Measurements from ENCODE around the gene TXNDC11. TPM values are rescaled to one million over a fixed set of nuclear protein-coding genes. Genes with fewer than 3 reads are reported as not detected.

TXNDC11 gene
- total RNA-seq, 2 donors from 2014 or later, result 62.4 to 73.2 TPM

- no peak for DNase-seq (ENCODE audit: low spot score)
- peaks cover 14 to 15% of the 10 kb centered on the region in 2 donors for H3K4me1 Mint-ChIP-seq (ENCODE audit: low read depth in 2 of 2)
- no peak overlapping the region for H3K4me3 Mint-ChIP-seq
- H3K27me3 Mint-ChIP-seq, result peaks cover 6 to 19% of the 10 kb centered on the region in 2 donors
- no peaks in the 10 kb centered on the region for H3K9me3 Mint-ChIP-seq
- H3K36me3 Mint-ChIP-seq, result no peaks in the 10 kb centered on the region
- ATAC-seq, result no peak
- H3K27ac Mint-ChIP-seq, result peak overlapping the region in 1 of 2 donors; percentile 50
Observed at GRCh38 chr16:11650641-11651591, 91.7 kb downstream of the TXNDC11 start.

- ATAC-seq (no peak), DNase-seq (ENCODE audit: low spot score) (no peak)
- H3K27ac Mint-ChIP-seq, result peak overlapping the region in 1 of 2 donors; percentile 24
- no peaks in the 10 kb centered on the region for H3K9me3 Mint-ChIP-seq
- no peaks in the 10 kb centered on the region for H3K36me3 Mint-ChIP-seq
- H3K4me3 Mint-ChIP-seq, result no peak overlapping the region
- H3K27me3 Mint-ChIP-seq, result peaks cover 6 to 16% of the 10 kb centered on the region in 2 donors
- H3K4me1 Mint-ChIP-seq (ENCODE audit: low read depth in 2 of 2), result peaks cover 6 to 10% of the 10 kb centered on the region in 2 donors
Observed at GRCh38 chr16:11649276-11649675, 93.4 kb downstream of the TXNDC11 start.

- no peak for ATAC-seq
- Mint-ChIP-seq H3K4me3 (no peak overlapping the region), H3K27ac (peak overlapping the region in 1 of 2 donors; percentile 49), H3K9me3 (no peaks in the 10 kb centered on the region), H3K27me3 (peaks cover 0 to 9% of the 10 kb centered on the region in 2 donors), H3K4me1 (ENCODE audit: low read depth in 2 of 2) (peaks cover 22 to 26% of the 10 kb centered on the region in 2 donors), H3K36me3 (no peaks in the 10 kb centered on the region)
- DNase-seq (ENCODE audit: low spot score), result no peak
Observed at GRCh38 chr16:11642765-11643116, 99.9 kb downstream of the TXNDC11 start.

- H3K27me3 Mint-ChIP-seq, result peaks cover 0 to 6% of the 10 kb centered on the region in 2 donors
- peak in 1 of 2 donors; percentile 49 for ATAC-seq
- peak overlapping the region in 1 of 2 donors; percentile 54 for H3K27ac Mint-ChIP-seq
- H3K4me3 Mint-ChIP-seq, result no peak overlapping the region
- H3K36me3 Mint-ChIP-seq, result no peaks in the 10 kb centered on the region
- no peak for DNase-seq (ENCODE audit: low spot score)
- peaks cover 22 to 26% of the 10 kb centered on the region in 2 donors for H3K4me1 Mint-ChIP-seq (ENCODE audit: low read depth in 2 of 2)
- H3K9me3 Mint-ChIP-seq, result no peaks in the 10 kb centered on the region
Observed at GRCh38 chr16:11640987-11641817, 101.5 kb downstream of the TXNDC11 start.

- ATAC-seq (peak; percentile 88 to 93), DNase-seq (ENCODE audit: low spot score) (peak; percentile 82)
- Mint-ChIP-seq H3K9me3 (no peaks in the 10 kb centered on the region), H3K4me1 (ENCODE audit: low read depth in 2 of 2) (peaks cover 22 to 29% of the 10 kb centered on the region in 2 donors), H3K36me3 (no peaks in the 10 kb centered on the region), H3K4me3 (no peak overlapping the region), H3K27ac (peak overlapping the region; percentile 23 to 54), H3K27me3 (peaks cover 0 to 6% of the 10 kb centered on the region in 2 donors)
Observed at GRCh38 chr16:11639925-11640899, 102.4 kb downstream of the TXNDC11 start.

- H3K9me3 Mint-ChIP-seq, result no peaks in the 10 kb centered on the region
- H3K4me3 Mint-ChIP-seq, result peak overlapping the region; percentile 45
- H3K27ac Mint-ChIP-seq, result peak overlapping the region in 1 of 2 donors; percentile 0
- peaks cover 0 to 5% of the 10 kb centered on the region in 2 donors for H3K27me3 Mint-ChIP-seq
- H3K4me1 Mint-ChIP-seq (ENCODE audit: low read depth in 2 of 2), result peaks cover 28 to 29% of the 10 kb centered on the region in 2 donors
- ATAC-seq, result no peak
- no peak for DNase-seq (ENCODE audit: low spot score)
- H3K36me3 Mint-ChIP-seq, result no peaks in the 10 kb centered on the region
Observed at GRCh38 chr16:11639008-11639562, 103.6 kb downstream of the TXNDC11 start.

- no peaks in the 10 kb centered on the region for H3K36me3 Mint-ChIP-seq
- DNase-seq (ENCODE audit: low spot score) (no peak), ATAC-seq (no peak)
- H3K4me3 Mint-ChIP-seq, result no peak overlapping the region
- H3K4me1 Mint-ChIP-seq (ENCODE audit: low read depth in 2 of 2), result peaks cover 33% of the 10 kb centered on the region in 2 donors
- no peaks in the 10 kb centered on the region for H3K9me3 Mint-ChIP-seq
- H3K27me3 Mint-ChIP-seq, result peaks cover 0 to 4% of the 10 kb centered on the region in 2 donors
- H3K27ac Mint-ChIP-seq, result no peak overlapping the region
Observed at GRCh38 chr16:11638140-11638539, 104.5 kb downstream of the TXNDC11 start.

- no peak overlapping the region for H3K4me3 Mint-ChIP-seq
- no peak for ATAC-seq
- no peaks in the 10 kb centered on the region for H3K36me3 Mint-ChIP-seq
- peaks cover 29 to 33% of the 10 kb centered on the region in 2 donors for H3K4me1 Mint-ChIP-seq (ENCODE audit: low read depth in 2 of 2)
- no peak overlapping the region for H3K27ac Mint-ChIP-seq
- H3K27me3 Mint-ChIP-seq, result no peaks in the 10 kb centered on the region
- H3K9me3 Mint-ChIP-seq, result no peaks in the 10 kb centered on the region
- no peak for DNase-seq (ENCODE audit: low spot score)
Observed at GRCh38 chr16:11637320-11637719, 105.3 kb downstream of the TXNDC11 start.

GRCh38 chr16:11636172-11636721, 106.4 kb downstream of the TXNDC11 start:
- Mint-ChIP-seq H3K4me1 (ENCODE audit: low read depth in 2 of 2) (peaks cover 26 to 31% of the 10 kb centered on the region in 2 donors), H3K9me3 (no peaks in the 10 kb centered on the region), H3K27ac (no peak overlapping the region), H3K27me3 (no peaks in the 10 kb centered on the region), H3K36me3 (no peaks in the 10 kb centered on the region), H3K4me3 (no peak overlapping the region)
- DNase-seq (ENCODE audit: low spot score), result no peak
- no peak for ATAC-seq

- Mint-ChIP-seq H3K27ac (no peak overlapping the region), H3K4me1 (ENCODE audit: low read depth in 2 of 2) (peaks cover 20 to 25% of the 10 kb centered on the region in 2 donors), H3K9me3 (no peaks in the 10 kb centered on the region), H3K27me3 (no peaks in the 10 kb centered on the region), H3K4me3 (no peak overlapping the region), H3K36me3 (no peaks in the 10 kb centered on the region)
- no peak for ATAC-seq
- no peak for DNase-seq (ENCODE audit: low spot score)
Observed at GRCh38 chr16:11635679-11636171, 106.9 kb downstream of the TXNDC11 start.

- ATAC-seq (peak in 1 of 2 donors; percentile 37), DNase-seq (ENCODE audit: low spot score) (no peak)
- H3K4me3 Mint-ChIP-seq, result no peak overlapping the region
- no peak overlapping the region for H3K27ac Mint-ChIP-seq
- H3K36me3 Mint-ChIP-seq, result no peaks in the 10 kb centered on the region
- no peaks in the 10 kb centered on the region for H3K9me3 Mint-ChIP-seq
- no peaks in the 10 kb centered on the region for H3K27me3 Mint-ChIP-seq
- H3K4me1 Mint-ChIP-seq (ENCODE audit: low read depth in 2 of 2), result peaks cover 15 to 20% of the 10 kb centered on the region in 2 donors
Observed at GRCh38 chr16:11635113-11635652, 107.5 kb downstream of the TXNDC11 start.

- no peak for ATAC-seq
- Mint-ChIP-seq H3K4me1 (ENCODE audit: low read depth in 2 of 2) (peaks cover 11 to 18% of the 10 kb centered on the region in 2 donors), H3K4me3 (no peak overlapping the region), H3K27ac (no peak overlapping the region), H3K9me3 (no peaks in the 10 kb centered on the region), H3K36me3 (no peaks in the 10 kb centered on the region), H3K27me3 (no peaks in the 10 kb centered on the region)
- no peak for DNase-seq (ENCODE audit: low spot score)
Observed at GRCh38 chr16:11634312-11634711, 108.3 kb downstream of the TXNDC11 start.

Measured in natural killer cell treated with Interleukin-12 subunit alpha and Interleukin-12 subunit beta and Interleukin-15 and Interleukin-18, amount 100 ng/mL, for 72 hours (primary cell).